Astrocyte (in vitro differentiated cells and primary cell): Measurements from ENCODE around the gene AK1.

Experiments
- EZH2 ChIP-seq: IDR thresholded peaks from 2 replicates; pipeline ENCODE4 v1.6.1; 2012; ENCODE audit warnings: mild to moderate bottlenecking, low read length, inconsistent platforms; ENCODE audit not compliant: insufficient read depth
- TF ChIP-seq, protein P1 (sequence below): IDR thresholded peaks from 2 replicates; pipeline ENCODE4 v1.5.1; 2011; ENCODE audit warnings: low read depth, mild to moderate bottlenecking, inconsistent platforms, low read length, moderate library complexity; ENCODE audit not compliant: insufficient read depth

DNA sequence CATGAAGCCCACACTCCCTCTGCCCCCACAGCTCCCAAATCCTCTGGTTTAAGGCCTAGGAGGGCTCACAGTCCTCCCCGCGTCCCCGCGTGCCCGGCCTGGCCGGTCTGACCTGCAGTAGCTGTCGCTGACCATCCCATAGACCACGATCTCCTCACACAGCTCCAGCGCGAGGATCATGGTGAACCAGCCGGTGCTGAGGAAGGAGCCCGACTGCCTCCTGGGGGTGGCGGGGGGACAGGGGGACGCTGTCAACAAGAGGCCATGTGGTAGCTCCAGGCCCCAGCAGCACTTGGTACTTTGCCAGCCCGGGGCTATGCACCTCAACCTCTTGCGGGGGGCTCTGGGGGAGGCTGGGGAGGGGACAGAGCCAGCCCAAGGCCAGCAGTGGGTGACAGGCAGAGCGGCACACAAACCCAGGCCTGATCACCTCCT is 32.4 kb upstream of the AK1 start:
- TF ChIP-seq, protein P1, sequence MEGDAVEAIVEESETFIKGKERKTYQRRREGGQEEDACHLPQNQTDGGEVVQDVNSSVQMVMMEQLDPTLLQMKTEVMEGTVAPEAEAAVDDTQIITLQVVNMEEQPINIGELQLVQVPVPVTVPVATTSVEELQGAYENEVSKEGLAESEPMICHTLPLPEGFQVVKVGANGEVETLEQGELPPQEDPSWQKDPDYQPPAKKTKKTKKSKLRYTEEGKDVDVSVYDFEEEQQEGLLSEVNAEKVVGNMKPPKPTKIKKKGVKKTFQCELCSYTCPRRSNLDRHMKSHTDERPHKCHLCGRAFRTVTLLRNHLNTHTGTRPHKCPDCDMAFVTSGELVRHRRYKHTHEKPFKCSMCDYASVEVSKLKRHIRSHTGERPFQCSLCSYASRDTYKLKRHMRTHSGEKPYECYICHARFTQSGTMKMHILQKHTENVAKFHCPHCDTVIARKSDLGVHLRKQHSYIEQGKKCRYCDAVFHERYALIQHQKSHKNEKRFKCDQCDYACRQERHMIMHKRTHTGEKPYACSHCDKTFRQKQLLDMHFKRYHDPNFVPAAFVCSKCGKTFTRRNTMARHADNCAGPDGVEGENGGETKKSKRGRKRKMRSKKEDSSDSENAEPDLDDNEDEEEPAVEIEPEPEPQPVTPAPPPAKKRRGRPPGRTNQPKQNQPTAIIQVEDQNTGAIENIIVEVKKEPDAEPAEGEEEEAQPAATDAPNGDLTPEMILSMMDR = no peak
- TF ChIP-seq EZH2 = no peak
